ENCODE results near the gene ZNF322.
"Not testable (repeated sequence)": the region's sequence is repeated elsewhere in the genome, so short reads cannot be mapped to it uniquely, and the experiment has no call there.

The ZNF322 gene

DNA sequence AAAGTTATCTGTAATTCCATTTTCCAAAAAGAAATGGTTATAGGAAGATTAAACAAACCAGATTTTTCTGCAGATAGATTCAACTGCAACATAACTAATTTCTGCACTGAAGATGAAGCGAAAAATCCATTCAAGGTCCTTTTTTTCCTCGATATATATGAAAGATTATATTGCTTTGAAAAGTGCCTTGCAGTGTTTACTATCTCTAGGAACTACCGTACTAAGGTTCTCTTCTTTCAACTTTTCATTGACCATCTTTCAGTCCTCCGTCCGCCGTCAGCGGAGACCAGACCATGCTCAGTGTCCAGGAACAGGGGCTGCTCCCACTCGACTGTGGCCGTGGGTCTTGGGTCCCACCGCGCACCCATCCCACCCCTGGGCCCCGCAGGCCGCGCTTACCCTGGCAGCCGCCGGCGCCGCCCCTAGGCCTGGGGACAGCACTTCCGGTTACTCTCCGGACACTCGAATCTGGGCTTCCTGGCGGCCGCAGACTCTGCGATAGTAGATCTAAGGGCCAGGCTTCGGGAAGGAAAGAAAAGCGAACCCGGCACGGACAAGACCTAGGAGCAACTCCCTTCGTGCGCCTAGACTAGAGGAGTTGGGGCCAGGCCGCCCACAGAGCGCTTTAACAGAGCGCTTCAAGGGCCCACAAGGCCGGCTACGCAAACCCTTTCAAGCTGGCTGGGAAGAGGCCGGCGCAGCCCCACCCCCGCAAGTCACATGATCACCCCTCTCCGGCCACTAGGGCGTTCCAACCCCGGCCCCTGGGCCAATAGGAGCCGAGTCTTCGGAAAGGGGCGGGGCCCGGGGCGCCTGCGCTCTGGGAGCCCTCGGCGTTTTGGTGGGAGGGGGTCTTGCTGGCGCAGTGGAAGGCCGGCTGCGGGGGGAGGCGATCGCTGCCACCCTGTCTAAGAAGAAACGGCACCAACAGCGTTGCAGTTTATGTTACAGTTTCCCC, at the start of gene ZNF322:
Gene ZNF322, minus strand, starts transcription at position 705 of the 958 bp plus-strand sequence. CDS start 21,193 bp downstream, outside the sequence.
- DNase-seq = peak; percentile 94

DNA sequence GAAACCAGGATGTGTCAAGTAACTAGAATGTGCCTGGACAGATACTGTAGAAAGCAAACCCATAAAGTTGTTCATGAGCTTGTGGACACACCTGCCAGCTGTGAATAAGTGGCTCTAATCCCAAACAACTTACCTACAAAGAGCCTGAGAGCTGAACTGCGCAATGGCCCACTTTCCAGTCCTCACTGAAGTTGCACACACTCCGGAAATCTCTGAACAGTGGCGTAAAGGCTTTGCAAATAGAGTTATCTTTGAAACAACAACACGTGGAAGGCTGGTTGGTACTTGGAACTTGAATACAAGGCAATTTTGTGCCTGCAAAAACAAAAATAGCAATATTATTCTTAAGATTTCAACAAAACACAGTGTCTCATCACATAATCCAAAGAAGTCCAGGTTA, 46.2 kb upstream of the ZNF322 start:
- DNase-seq = not testable (repeated sequence)

- DNase-seq = not testable (repeated sequence)
Observed at GRCh38 chr6:26705352-26705751, 45.8 kb upstream of the ZNF322 start.

- DNase-seq = not testable (repeated sequence)
Observed at GRCh38 chr6:26701023-26701747, 41.6 kb upstream of the ZNF322 start.

DNA sequence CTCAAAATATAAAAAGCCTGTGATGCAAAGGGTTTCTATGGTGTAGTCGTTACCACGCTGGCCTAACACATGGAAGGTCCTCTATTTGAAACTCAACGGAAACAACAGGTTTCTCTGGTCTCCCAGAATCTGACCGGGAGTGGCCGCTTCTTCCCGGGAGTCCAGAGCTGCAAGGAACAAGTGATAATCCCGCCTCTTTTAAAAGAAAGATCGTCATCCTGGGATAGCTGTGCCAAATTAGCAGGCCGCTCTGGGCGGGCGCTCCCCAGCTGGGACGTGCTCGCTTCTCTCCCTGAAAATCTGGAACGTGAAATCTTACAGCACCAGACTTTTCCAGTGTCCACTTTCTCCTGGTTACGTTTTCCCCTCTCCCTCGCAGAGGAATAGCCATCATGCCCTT, 38.0 kb upstream of the ZNF322 start:
- not testable (repeated sequence) for DNase-seq

DNA sequence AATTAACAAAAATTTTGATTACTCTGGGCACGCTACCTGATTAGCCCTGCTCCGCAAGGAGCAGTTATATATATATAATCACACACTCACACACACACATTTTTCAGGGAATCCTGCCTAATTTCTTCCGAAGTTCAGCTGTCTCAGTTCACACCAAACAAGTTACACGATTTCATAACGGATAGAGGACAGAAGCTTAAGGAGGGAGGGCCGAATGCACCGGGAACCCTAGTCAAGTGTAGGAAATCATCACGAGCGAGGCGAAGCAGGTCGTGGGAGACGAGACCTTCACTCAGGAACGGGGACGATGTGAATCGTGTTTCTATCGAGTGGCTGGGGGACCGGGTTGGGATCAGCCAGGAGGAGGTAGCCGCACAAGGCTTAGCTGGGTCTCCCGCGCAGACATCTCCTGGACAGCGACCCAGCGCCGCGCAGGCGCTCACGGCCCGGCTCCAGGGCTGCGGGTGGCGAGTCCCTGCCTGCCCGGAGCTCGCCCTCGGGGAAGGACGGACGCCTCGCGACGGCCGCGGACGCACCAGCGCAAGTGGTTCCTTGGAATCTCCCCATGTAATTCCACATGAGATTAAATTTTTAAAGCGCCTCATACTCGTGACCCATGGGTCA, 29.9 kb upstream of the ZNF322 start:
- DNase-seq = not testable (repeated sequence)

DNA sequence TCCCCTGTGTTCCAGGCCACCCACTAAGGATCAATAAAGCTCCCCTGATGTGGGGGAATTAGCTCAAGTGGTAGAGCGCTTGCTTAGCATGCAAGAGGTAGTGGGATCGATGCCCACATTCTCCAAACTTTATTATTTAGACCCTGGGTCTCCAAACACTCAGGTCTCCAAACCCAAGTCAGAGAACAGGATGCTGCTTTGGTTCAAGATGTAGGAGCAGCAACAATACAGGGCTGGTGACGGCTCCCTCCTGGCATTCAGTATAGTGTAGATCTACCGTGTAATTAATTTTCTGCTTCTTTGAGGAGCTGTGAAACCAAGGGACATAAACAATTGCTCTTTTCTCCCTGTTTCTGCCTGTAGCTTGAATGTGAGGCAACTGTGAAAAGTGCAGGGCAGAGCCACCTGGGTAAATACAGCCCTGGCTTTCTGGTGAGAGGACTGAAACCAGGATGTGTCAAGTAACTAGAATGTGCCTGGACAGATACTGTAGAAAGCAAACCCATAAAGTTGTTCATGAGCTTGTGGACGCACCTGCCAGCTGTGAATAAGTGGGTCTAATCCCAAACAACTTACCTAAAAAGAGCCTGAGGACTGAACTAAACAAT, 23.0 kb upstream of the ZNF322 start:
- DNase-seq = not testable (repeated sequence)

DNA sequence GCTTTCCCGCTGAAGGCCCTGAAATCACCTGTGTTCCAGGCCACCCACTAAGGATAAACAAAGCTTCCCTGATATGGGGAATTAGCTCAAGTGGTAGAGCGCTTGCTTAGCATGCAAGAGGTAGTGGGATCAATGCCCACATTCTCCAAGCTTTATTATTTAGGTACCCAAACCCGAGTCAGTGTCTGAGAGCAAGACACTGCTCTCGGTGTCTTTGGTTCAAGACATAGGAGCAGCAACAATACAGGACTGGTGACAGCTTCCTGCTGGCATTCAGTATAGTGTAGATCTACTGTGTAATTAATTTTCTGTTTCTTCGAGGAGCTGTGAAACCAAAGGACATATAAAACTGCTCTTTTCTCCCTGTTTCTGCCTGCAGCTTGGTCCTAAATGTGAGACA, 13.7 kb upstream of the ZNF322 start:
- not testable (repeated sequence) for DNase-seq

DNA sequence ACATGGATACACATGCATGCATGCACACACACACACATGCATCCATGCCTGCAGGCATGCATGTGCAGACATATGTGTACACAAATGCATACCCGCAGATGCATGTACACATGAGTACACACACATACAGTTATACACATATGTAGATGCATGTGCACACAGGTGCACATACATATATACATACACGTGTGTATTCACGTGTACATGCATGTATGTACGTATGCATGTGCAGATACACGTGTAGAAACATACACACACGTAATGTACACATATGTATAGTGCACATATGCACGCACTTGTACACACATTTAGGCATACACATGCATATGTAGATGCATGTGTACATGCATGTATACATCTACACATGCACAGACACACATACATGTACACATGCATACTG, 11.0 kb upstream of the ZNF322 start:
- not testable (repeated sequence) for DNase-seq

DNA sequence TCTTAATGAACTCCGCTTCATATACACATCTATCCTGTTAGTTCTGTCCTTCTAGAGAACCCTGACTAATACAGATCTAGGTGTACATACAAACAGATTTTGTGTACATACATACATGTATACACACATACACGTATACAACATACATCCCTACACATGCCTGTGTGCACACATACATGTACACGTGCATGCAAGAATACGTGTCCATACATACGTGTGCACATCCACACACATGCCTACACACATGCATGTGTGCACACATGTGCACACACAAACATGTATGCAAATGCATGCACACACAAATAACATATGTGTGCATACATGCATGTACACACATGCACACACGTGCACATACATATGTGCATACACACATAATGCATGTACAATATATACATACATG, 10.5 kb upstream of the ZNF322 start:
- not testable (repeated sequence) for DNase-seq

DNA sequence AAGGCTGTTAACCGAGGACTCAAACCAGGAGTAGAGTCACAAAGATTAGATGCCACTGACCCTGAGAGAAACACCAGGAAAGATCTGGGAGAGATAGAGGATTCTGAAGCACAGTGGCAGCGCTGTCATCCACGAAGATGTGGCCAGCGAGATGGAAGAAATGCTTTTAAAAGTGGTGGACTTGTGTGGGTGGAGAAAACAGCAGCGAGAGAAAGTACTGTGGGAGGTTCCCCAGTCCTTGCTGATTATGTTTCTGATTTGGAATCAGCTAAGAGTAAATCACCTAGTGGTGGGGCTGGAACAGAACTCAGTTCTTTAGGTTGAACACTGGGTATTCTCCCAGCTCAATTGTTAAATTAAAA, 435 bp upstream of the ZNF322 start:
- DNase-seq = peak in 1 of 2 donors; percentile 21

GRCh38 chr6:26657256-26657655, 2.3 kb downstream of the ZNF322 start:
- DNase-seq = no peak

- DNase-seq = no peak
Observed at GRCh38 chr6:26653007-26653406, 6.5 kb downstream of the ZNF322 start.

DNA sequence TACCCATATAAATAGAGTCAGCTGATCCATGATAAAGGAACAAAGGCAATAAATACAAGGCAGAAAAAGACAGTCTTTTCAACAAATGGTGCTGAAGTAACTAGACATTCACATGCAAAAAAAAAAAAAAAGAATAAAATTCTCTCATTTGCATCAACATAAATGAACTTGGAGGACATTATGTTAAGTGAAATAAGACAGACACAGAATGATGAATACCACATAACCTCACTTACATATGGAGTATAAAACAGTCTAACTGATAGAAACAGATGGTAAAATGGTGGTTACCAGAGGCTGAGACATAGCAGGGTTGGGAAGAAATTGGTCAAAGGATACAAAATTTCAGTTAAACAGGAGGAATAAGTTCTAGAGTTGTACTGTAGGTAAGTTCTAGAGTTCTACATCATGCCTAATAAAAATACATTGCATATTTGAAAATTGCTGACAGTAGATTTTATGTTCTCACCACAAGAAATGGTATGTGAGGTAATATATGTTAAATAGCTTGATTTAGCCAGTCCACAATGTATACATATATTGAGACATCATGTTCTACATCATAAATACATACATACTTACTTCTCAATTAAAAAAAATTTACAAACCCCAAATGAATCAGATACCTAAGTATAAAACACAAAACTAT, 8.3 kb downstream of the ZNF322 start:
- DNase-seq = no peak

GRCh38 chr6:26646074-26646473, 13.5 kb downstream of the ZNF322 start:
- no peak for DNase-seq

GRCh38 chr6:26640806-26641205, 18.7 kb downstream of the ZNF322 start:
- DNase-seq = no peak

DNA sequence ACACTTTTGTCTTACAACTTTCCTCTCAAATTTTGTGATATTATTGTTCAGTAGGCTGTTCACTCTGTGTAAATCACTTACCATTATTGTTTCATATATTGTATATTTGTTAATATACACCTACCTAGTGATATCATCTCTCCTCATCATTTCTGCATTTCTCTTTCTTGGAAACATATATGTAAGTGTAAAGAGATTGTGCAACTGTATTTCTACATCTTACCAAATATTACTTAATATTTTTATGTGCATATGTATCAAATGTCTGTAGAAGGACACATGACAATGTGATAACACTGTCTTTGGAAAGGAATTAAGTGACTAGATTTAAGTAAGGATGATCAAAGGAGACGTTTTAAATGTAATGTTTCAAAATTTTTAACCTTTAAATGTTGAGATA, 30.2 kb downstream of the ZNF322 start:
- no peak for DNase-seq

DNA sequence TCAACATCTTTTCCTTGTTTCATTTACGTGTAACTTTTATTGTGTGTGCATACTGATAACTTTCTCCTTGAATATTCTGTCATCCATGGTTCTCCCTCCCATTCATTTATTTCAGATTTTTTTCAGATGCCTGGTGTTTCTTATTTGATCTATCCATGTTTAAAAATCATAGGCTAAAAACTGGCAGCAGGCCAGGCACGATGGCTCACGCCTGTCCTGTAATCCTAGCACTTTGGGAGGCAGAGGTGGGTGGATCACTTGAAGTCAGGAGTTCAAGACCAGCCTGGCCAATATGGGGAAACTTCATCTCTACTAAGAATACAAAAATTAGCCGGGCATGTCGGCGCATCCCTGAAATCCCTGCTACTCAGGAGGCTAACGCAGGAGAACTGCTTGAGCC, 31.7 kb downstream of the ZNF322 start:
- DNase-seq = no peak

DNA sequence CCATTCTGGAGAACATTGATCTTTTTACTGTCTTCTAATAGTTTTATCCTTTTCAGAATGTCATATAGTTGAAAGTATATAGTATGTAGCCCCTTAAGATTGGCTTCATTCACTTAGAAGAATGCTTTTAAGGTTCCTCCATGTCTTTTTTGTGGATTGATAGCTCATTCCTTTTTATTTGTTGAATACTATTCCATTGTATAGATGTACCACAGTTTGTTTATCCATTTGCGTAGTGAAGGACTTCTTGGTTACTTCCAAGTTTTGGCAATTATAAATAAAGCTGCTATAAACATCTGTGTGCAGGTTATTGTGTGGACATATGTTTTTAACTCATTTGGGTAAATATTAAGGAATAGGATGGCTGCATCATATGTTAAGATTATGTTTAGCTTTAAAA, 35.0 kb downstream of the ZNF322 start:
- DNase-seq = no peak

GRCh38 chr6:26623339-26623859, 36.1 kb downstream of the ZNF322 start:
- DNase-seq = no peak

GRCh38 chr6:26613689-26614683, 45.6 kb downstream of the ZNF322 start:
- DNase-seq = no peak
